Tibial nerve (tissue), 4 donors: ENCODE data around the gene EYS. TPM values are rescaled to one million over a fixed set of nuclear protein-coding genes. Genes with fewer than 3 reads are reported as not detected.

Experiments used
- DNase-seq, 2 donors: peaks; one replicate each; pipeline ENCODE4 v3.0.0-alpha.2; 2019; ENCODE audit warnings: low spot score in 2 of 2
- H3K27ac ChIP-seq, 4 donors: fragments of 200-600 bp; sonication (generic) in 3 of 4; one replicate each; pipeline ENCODE4 v1.5.1; 2017 to 2019; ENCODE audit warnings: mild to moderate bottlenecking in 1 of 4
- H3K27me3 ChIP-seq, 2 donors: fragments of 200-600 bp; sonication (generic) in 1 of 2; one replicate each; pipeline versions ENCODE4 v1.5.1 to v1.6.0; 2017 to 2019
- H3K36me3 ChIP-seq, 3 donors: fragments of 200-600 bp; sonication (generic); one replicate each; pipeline ENCODE4 v1.5.1; 2018 to 2019
- H3K4me1 ChIP-seq, 4 donors: fragments of 200-600 bp; sonication (generic) in 3 of 4; one replicate each; pipeline ENCODE4 v1.5.1; 2017 to 2019
- H3K4me3 ChIP-seq, 4 donors: fragments of 200-600 bp; sonication (generic) in 3 of 4; one replicate each; pipeline ENCODE4 v1.5.1; 2017 to 2019; ENCODE audit warnings: mild to moderate bottlenecking in 1 of 4, moderate library complexity in 1 of 4
- H3K9me3 ChIP-seq, 4 donors: fragments of 200-600 bp; sonication (generic) in 3 of 4; one replicate each; pipeline ENCODE4 v1.5.1; 2017 to 2019
- EP300 ChIP-seq, 2 donors: sonication (generic); formaldehyde crosslinking; IDR thresholded peaks; one replicate each; pipeline ENCODE4 v1.6.1; 2017; ENCODE audit warnings: antibody characterized with exemption in 2 of 2, mild to moderate bottlenecking in 1 of 2
- POLR2A ChIP-seq, 2 donors: fragments of 450-650 bp; IDR thresholded peaks; one replicate each; pipeline ENCODE4 v1.6.1; 2017; ENCODE audit warnings: antibody characterized with exemption in 2 of 2, mild to moderate bottlenecking in 2 of 2, moderate library complexity in 2 of 2
- WGBS, 2 donors: methylation state at CpG; one replicate each; pipeline ENCODE4 v1.1.5; 2018; 5-methylcytosine and 5-hydroxymethylcytosine counted together
- total RNA-seq, 4 donors: library from RNA; depleted of rRNA; stranded (reverse); fragments of >200 nt; gene quantifications; one replicate each; pipeline ENCODE4 v1.1.0, GENCODE V29; 2016
- TF ChIP-seq, protein P1 (sequence below), 5 experiments: fragments of 200-600 bp in 3 of 5; fragments of 450-650 bp in 2 of 5; sonication (generic) in 3 of 5; IDR thresholded peaks; one replicate each; pipeline ENCODE4 v1.5.1; 2016 to 2019; ENCODE audit warnings: antibody characterized with exemption in 5 of 5, mild to moderate bottlenecking in 3 of 5, moderate library complexity in 2 of 5

EYS gene
- total RNA-seq, 4 donors from 2014 or later: under 0.01 to 4.5 (median 0.39) TPM; not detected in 1

GRCh38 chr6:64696053-64696452 lies 1011.0 kb downstream of the EYS start:
- TF ChIP-seq POLR2A (IDR thresholded peaks at IDR 0.05) (no peak), EP300 (IDR thresholded peaks at IDR 0.05) (no peak)
- H3K4me1 ChIP-seq: no peaks in the 10 kb centered on the region
- H3K9me3 ChIP-seq: peaks cover 0 to 29% (median 4%) of the 10 kb centered on the region in 4 donors
- no peak overlapping the region for H3K4me3 ChIP-seq
- no peak for DNase-seq
- 78 to 89% methylated on average over 1 of the region's 1 CpG for WGBS, 2 donors
- H3K27me3 ChIP-seq: no peaks in the 10 kb centered on the region
- H3K27ac ChIP-seq: no peak overlapping the region
- no peaks in the 10 kb centered on the region for H3K36me3 ChIP-seq

GRCh38 chr6:64694356-64694755 lies 1012.7 kb downstream of the EYS start:
- Histone ChIP-seq H3K27ac (no peak overlapping the region), H3K9me3 (peaks cover 0 to 35% (median 4%) of the 10 kb centered on the region in 4 donors), H3K36me3 (no peaks in the 10 kb centered on the region), H3K4me3 (no peak overlapping the region), H3K27me3 (no peaks in the 10 kb centered on the region), H3K4me1 (no peaks in the 10 kb centered on the region)
- WGBS, 2 donors: 72 to 82% methylated on average over 3 of the region's 3 CpGs
- TF ChIP-seq, protein P1, sequence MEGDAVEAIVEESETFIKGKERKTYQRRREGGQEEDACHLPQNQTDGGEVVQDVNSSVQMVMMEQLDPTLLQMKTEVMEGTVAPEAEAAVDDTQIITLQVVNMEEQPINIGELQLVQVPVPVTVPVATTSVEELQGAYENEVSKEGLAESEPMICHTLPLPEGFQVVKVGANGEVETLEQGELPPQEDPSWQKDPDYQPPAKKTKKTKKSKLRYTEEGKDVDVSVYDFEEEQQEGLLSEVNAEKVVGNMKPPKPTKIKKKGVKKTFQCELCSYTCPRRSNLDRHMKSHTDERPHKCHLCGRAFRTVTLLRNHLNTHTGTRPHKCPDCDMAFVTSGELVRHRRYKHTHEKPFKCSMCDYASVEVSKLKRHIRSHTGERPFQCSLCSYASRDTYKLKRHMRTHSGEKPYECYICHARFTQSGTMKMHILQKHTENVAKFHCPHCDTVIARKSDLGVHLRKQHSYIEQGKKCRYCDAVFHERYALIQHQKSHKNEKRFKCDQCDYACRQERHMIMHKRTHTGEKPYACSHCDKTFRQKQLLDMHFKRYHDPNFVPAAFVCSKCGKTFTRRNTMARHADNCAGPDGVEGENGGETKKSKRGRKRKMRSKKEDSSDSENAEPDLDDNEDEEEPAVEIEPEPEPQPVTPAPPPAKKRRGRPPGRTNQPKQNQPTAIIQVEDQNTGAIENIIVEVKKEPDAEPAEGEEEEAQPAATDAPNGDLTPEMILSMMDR (IDR thresholded peaks at IDR 0.05): no peak
- TF ChIP-seq POLR2A (IDR thresholded peaks at IDR 0.05) (no peak), EP300 (IDR thresholded peaks at IDR 0.05) (no peak)
- DNase-seq: no peak

GRCh38 chr6:64691064-64691463 lies 1016.0 kb downstream of the EYS start:
- WGBS, 2 donors: 89 to 93% methylated on average over 3 of the region's 3 CpGs
- DNase-seq: no peak
- TF ChIP-seq EP300 (IDR thresholded peaks at IDR 0.05) (no peak), POLR2A (IDR thresholded peaks at IDR 0.05) (no peak)
- TF ChIP-seq, protein P1 (IDR thresholded peaks at IDR 0.05): no peak
- Histone ChIP-seq H3K4me1 (no peaks in the 10 kb centered on the region), H3K4me3 (no peak overlapping the region), H3K9me3 (peaks cover 0 to 21% (median 4%) of the 10 kb centered on the region in 4 donors), H3K36me3 (no peaks in the 10 kb centered on the region), H3K27ac (no peak overlapping the region), H3K27me3 (no peaks in the 10 kb centered on the region)

- Histone ChIP-seq H3K9me3 (peaks cover 0 to 2% (median 0%) of the 10 kb centered on the region in 4 donors), H3K4me1 (no peaks in the 10 kb centered on the region), H3K4me3 (no peak overlapping the region), H3K36me3 (no peaks in the 10 kb centered on the region), H3K27me3 (no peaks in the 10 kb centered on the region), H3K27ac (no peak overlapping the region)
- WGBS, 2 donors: 40 to 49% methylated on average over 2 of the region's 2 CpGs
- TF ChIP-seq, protein P1 (IDR thresholded peaks at IDR 0.05): no peak
- TF ChIP-seq POLR2A (IDR thresholded peaks at IDR 0.05): no peak
- TF ChIP-seq EP300 (IDR thresholded peaks at IDR 0.05): no peak
- no peak for DNase-seq
Observed at GRCh38 chr6:64685401-64685800, 1021.6 kb downstream of the EYS start.

- Histone ChIP-seq H3K4me1 (no peaks in the 10 kb centered on the region), H3K9me3 (no peaks in the 10 kb centered on the region), H3K27ac (no peak overlapping the region), H3K27me3 (no peaks in the 10 kb centered on the region), H3K4me3 (no peak overlapping the region), H3K36me3 (no peaks in the 10 kb centered on the region)
- WGBS, 2 donors: 68 to 73% methylated on average over 8 of the region's 8 CpGs
- DNase-seq: no peak
- TF ChIP-seq EP300 (IDR thresholded peaks at IDR 0.05) (no peak), POLR2A (IDR thresholded peaks at IDR 0.05) (no peak)
- TF ChIP-seq, protein P1 (IDR thresholded peaks at IDR 0.05): no peak
Observed at GRCh38 chr6:64683682-64684081, 1023.3 kb downstream of the EYS start.
